ENCODE measurements around the gene ZNF394. TPM values are rescaled to one million over a fixed set of nuclear protein-coding genes. Genes with fewer than 3 reads are reported as not detected.

ZNF394 gene
- total and polyA plus RNA-seq, 5 donors = 16.7 to 20.5 (median 19.6) TPM

GRCh38 chr7:99451936-99452335 is 48.1 kb downstream of the ZNF394 start:
- ATAC-seq (peak; percentile 7 to 22), DNase-seq (no peak)
- H3K4me1 ChIP-seq (ENCODE audit: control insufficient read depth, insufficient read depth, low read length) = no peaks in the 10 kb centered on the region
- H3K27ac ChIP-seq (ENCODE audit: low read length) = no peak overlapping the region
- 82% methylated on average over 8 of the region's 8 CpGs for WGBS
- intact Hi-C loops (cut with DNase I) = no loop called here
- H3K4me3 ChIP-seq (ENCODE audit: low read length) = no peak overlapping the region
- H3K9me3 ChIP-seq (ENCODE audit: control insufficient read depth, low read length) = no peaks in the 10 kb centered on the region
- H3K27me3 ChIP-seq (ENCODE audit: control insufficient read depth, insufficient read depth) = no peaks in the 10 kb centered on the region

- no peaks in the 10 kb centered on the region for H3K4me1 ChIP-seq (ENCODE audit: control insufficient read depth, insufficient read depth, low read length)
- H3K4me3 ChIP-seq (ENCODE audit: low read length) = no peak overlapping the region
- intact Hi-C loops (cut with DNase I) = no loop called here
- no peaks in the 10 kb centered on the region for H3K27me3 ChIP-seq (ENCODE audit: control insufficient read depth, insufficient read depth)
- DNase-seq = peak in 1 of 3 donors; percentile 16
- H3K27ac ChIP-seq (ENCODE audit: low read length) = no peak overlapping the region
- 92% methylated on average over 5 of the region's 5 CpGs for WGBS
- no peaks in the 10 kb centered on the region for H3K9me3 ChIP-seq (ENCODE audit: control insufficient read depth, low read length)
- ATAC-seq = no peak
These were observed 50.8 kb downstream of the ZNF394 start for GRCh38 chr7:99449326-99449725.

DNA sequence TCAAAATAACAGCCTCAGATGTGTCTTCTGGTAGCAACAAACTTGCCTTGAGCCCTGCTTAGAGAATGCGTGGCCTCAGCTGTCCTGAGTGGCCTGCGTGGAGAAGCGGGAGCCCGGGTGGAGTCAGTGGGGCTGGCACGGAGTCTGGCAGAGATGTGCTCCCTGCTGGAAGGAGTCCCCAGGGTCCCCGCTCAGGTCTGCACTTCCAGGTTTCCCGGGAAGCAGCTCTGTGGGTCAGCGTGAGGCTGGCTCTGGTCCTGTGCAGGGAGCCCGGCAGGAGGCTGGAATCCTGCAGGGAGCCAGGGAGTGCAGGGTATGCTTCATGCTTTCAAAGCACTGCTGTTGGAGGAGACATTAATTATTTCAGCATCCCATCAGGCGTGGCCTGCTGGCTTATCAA is 51.2 kb downstream of the ZNF394 start:
- WGBS = 92% methylated on average over 10 of the region's 10 CpGs
- intact Hi-C loops (cut with DNase I) = no loop called here

DNA sequence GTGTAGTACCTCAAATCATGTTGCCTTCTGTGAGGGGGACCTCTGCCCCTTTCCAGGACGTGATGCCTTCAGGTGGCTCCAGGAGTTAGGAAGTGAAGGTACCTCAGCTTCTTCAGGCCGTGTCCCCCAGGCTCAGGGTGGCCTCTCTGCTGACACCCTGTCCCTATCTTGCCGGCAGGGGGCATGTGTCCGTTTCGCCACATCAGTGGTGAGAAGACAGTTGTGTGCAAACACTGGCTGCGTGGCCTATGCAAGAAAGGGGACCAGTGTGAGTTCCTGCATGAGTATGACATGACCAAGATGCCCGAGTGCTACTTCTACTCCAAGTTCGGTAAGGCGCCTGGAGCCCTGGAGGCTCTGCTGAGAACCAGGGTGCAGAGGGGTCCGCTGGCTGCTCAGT is 52.1 kb downstream of the ZNF394 start:
- Histone ChIP-seq H3K4me1 (ENCODE audit: control insufficient read depth, insufficient read depth, low read length) (no peaks in the 10 kb centered on the region), H3K27ac (ENCODE audit: low read length) (no peak overlapping the region), H3K4me3 (ENCODE audit: low read length) (no peak overlapping the region), H3K27me3 (ENCODE audit: control insufficient read depth, insufficient read depth) (no peaks in the 10 kb centered on the region), H3K9me3 (ENCODE audit: control insufficient read depth, low read length) (no peaks in the 10 kb centered on the region)
- peak in 1 of 3 donors; percentile 42 for DNase-seq
- 89% methylated on average over 10 of the region's 10 CpGs for WGBS
- intact Hi-C loops (cut with DNase I) = no loop called here
- ATAC-seq = no peak

More for the DNA sequence above, 51.2 kb downstream of the ZNF394 start:
- no peak overlapping the region for H3K27ac ChIP-seq (ENCODE audit: low read length)
- H3K9me3 ChIP-seq (ENCODE audit: control insufficient read depth, low read length) = no peaks in the 10 kb centered on the region
- DNase-seq (peak in 1 of 3 donors; percentile 38), ATAC-seq (no peak)
- no peaks in the 10 kb centered on the region for H3K4me1 ChIP-seq (ENCODE audit: control insufficient read depth, insufficient read depth, low read length)
- H3K4me3 ChIP-seq (ENCODE audit: low read length) = no peak overlapping the region
- no peaks in the 10 kb centered on the region for H3K27me3 ChIP-seq (ENCODE audit: control insufficient read depth, insufficient read depth)

DNA sequence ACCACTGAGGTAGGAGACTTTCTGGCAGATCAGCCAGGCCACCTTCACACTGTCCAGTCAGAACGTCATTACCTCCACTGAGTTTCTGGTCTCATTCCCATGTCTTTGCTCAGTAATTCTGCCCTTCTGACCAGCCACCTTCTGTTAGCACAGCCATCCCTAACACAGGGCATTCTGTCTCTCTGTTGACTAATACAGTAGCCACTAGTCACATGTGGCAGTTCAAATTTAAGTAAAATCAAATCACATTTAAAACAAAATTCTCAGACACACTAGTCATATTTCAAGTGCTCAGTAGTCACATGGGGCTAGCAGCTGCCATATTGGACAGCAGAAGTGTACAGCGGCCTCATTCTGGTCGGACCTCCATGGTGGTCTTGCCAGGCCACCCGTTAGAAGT is 54.0 kb downstream of the ZNF394 start:
- intact Hi-C loops (cut with DNase I) = no loop called here
- ATAC-seq = no peak

More for the DNA sequence above, 54.0 kb downstream of the ZNF394 start:
- Histone ChIP-seq H3K27me3 (ENCODE audit: control insufficient read depth, insufficient read depth) (no peaks in the 10 kb centered on the region), H3K9me3 (ENCODE audit: control insufficient read depth, low read length) (no peaks in the 10 kb centered on the region), H3K27ac (ENCODE audit: low read length) (no peak overlapping the region), H3K4me1 (ENCODE audit: control insufficient read depth, insufficient read depth, low read length) (no peaks in the 10 kb centered on the region), H3K4me3 (ENCODE audit: low read length) (no peak overlapping the region)
- WGBS = 84% methylated on average over 4 of the region's 4 CpGs
- DNase-seq = no peak

Other genes starting within 250 kb of the ZNF394 start
- gene MYH16, start 227.4 kb downstream of the ZNF394 start, total RNA-seq = not detected
- gene MYH16, start 227.4 kb downstream of the ZNF394 start, polyA plus RNA-seq = not detected
- 100 to 1,000 TPM; 106 to 126 (median 121) TPM for gene ARPC1A, start 174.4 kb downstream of the ZNF394 start, total RNA-seq
- 148 TPM for gene ARPC1A, start 174.4 kb downstream of the ZNF394 start, polyA plus RNA-seq
- gene ARPC1B, start 125.6 kb downstream of the ZNF394 start, total RNA-seq = 10 to 100 TPM; 35.5 to 65.1 (median 56.6) TPM
- 52.9 TPM for gene ARPC1B, start 125.6 kb downstream of the ZNF394 start, polyA plus RNA-seq
- 10 to 100 TPM; 85.9 to 95.9 (median 90.1) TPM for gene PDAP1, start 91.7 kb downstream of the ZNF394 start, total RNA-seq
- 167 TPM for gene PDAP1, start 91.7 kb downstream of the ZNF394 start, polyA plus RNA-seq
- 10 to 100 TPM; 37.8 to 53.6 (median 44.0) TPM for gene BUD31, start 91.3 kb downstream of the ZNF394 start, total RNA-seq
- gene BUD31, start 91.3 kb downstream of the ZNF394 start, polyA plus RNA-seq = 65.1 TPM
- 1 to 10 TPM; 3.1 to 4.4 (median 3.2) TPM for gene PTCD1, start 61.5 kb downstream of the ZNF394 start, total RNA-seq
- gene PTCD1, start 61.5 kb downstream of the ZNF394 start, polyA plus RNA-seq = 3.0 TPM
- gene CPSF4, start 61.3 kb downstream of the ZNF394 start, total RNA-seq = 10 to 100 TPM; 17.3 to 21.9 (median 18.8) TPM
- gene CPSF4, start 61.3 kb downstream of the ZNF394 start, polyA plus RNA-seq = 16.2 TPM
- gene ATP5MF, start 34.1 kb downstream of the ZNF394 start, total RNA-seq = 100 to 1,000 TPM; 525 to 746 (median 627) TPM
- 3,968 TPM for gene ATP5MF, start 34.1 kb downstream of the ZNF394 start, polyA plus RNA-seq
- 1 to 10 TPM; 3.5 to 6.4 (median 3.8) TPM for gene ZNF789, start 27.4 kb downstream of the ZNF394 start, total RNA-seq
- gene ZNF789, start 27.4 kb downstream of the ZNF394 start, polyA plus RNA-seq = 2.9 TPM
- gene ZKSCAN5, start 4.4 kb upstream of the ZNF394 start, total RNA-seq = 1 to 10 TPM; 6.1 to 7.1 (median 6.3) TPM
- 3.0 TPM for gene ZKSCAN5, start 4.4 kb upstream of the ZNF394 start, polyA plus RNA-seq
- gene FAM200A, start 51.8 kb upstream of the ZNF394 start, total RNA-seq = 1 to 10 TPM; 4.7 to 6.1 (median 5.5) TPM
- 6.7 TPM for gene FAM200A, start 51.8 kb upstream of the ZNF394 start, polyA plus RNA-seq
- 10 to 100 TPM; 37.8 to 45.5 (median 39.8) TPM for gene ZNF655, start 58.4 kb upstream of the ZNF394 start, total RNA-seq
- gene ZNF655, start 58.4 kb upstream of the ZNF394 start, polyA plus RNA-seq = 31.5 TPM
- gene TMEM225B, start 98.0 kb upstream of the ZNF394 start, total RNA-seq = under 1 TPM; 0.21 to 0.40 (median 0.37) TPM
- 0.41 TPM for gene TMEM225B, start 98.0 kb upstream of the ZNF394 start, polyA plus RNA-seq
- 1 to 10 TPM; 8.1 to 9.6 (median 8.6) TPM for gene ZSCAN25, start 116.7 kb upstream of the ZNF394 start, total RNA-seq
- gene ZSCAN25, start 116.7 kb upstream of the ZNF394 start, polyA plus RNA-seq = 3.8 TPM
- gene CYP3A5, start 179.7 kb upstream of the ZNF394 start, total RNA-seq = under 1 TPM in 1 of 4 donors, not detected in 3; 0.84 TPM
- gene CYP3A5, start 179.7 kb upstream of the ZNF394 start, polyA plus RNA-seq = 0.09 TPM
- not detected for gene CYP3A7, start 234.9 kb upstream of the ZNF394 start, total RNA-seq
- gene CYP3A7, start 234.9 kb upstream of the ZNF394 start, polyA plus RNA-seq = not detected

Measured in right cardiac atrium (tissue), 5 donors.